Osteoblast (primary cell): Measurements from ENCODE around the gene DLG2. TPM values are rescaled to one million over a fixed set of nuclear protein-coding genes. Genes with fewer than 3 reads are reported as not detected.

ENCODE experiments used
- DNase-seq: peaks from one replicate; pipeline ENCODE4 v3.0.0; 2011; ENCODE audit warnings: low spot score, mixed read lengths; ENCODE audit not compliant: insufficient read length; ENCODE audit errors: missing footprints
- H2AFZ ChIP-seq: 2 replicates; pipeline ENCODE4 v1.6.0; 2011; ENCODE audit warnings: mild to moderate bottlenecking, low read length
- H3K27ac ChIP-seq: 2 replicates; pipeline ENCODE4 v1.5.1; 2011; ENCODE audit warnings: mild to moderate bottlenecking, low read depth, low read length, moderate library complexity
- H3K27me3 ChIP-seq: 2 replicates; pipeline ENCODE4 v1.6.0; 2012; ENCODE audit warnings: mild to moderate bottlenecking, control low read depth, inconsistent platforms, low read length, moderate library complexity; ENCODE audit not compliant: insufficient read depth
- H3K36me3 ChIP-seq: 2 replicates; pipeline ENCODE4 v1.5.1; 2011; ENCODE audit warnings: mild to moderate bottlenecking, low read length, control low read depth, moderate library complexity; ENCODE audit not compliant: insufficient read depth
- H3K4me1 ChIP-seq: 2 replicates; pipeline ENCODE4 v1.5.1; 2011; ENCODE audit warnings: mild to moderate bottlenecking, low read length, control low read depth, moderate library complexity; ENCODE audit not compliant: insufficient read depth
- H3K4me2 ChIP-seq: 2 replicates; pipeline ENCODE4 v1.6.0; 2011; ENCODE audit warnings: mild to moderate bottlenecking, low read length; ENCODE audit not compliant: insufficient read depth
- H3K4me3 ChIP-seq: fragments of 200-600 bp; sonication (generic); 3 replicates; pipeline ENCODE4 v1.5.1; 2012; ENCODE audit warnings: mild to moderate bottlenecking, low read length, inconsistent platforms; ENCODE audit not compliant: insufficient read depth
- H3K79me2 ChIP-seq: 2 replicates; pipeline ENCODE4 v1.6.0; 2012; ENCODE audit warnings: mild to moderate bottlenecking, low read length, control low read depth, inconsistent platforms; ENCODE audit not compliant: insufficient read depth
- H3K9me3 ChIP-seq: 2 replicates; pipeline ENCODE4 v1.5.1; 2011; ENCODE audit warnings: low read depth, low read length, control low read depth
- H4K20me1 ChIP-seq: 2 replicates; pipeline ENCODE4 v1.6.0; 2012; ENCODE audit warnings: mild to moderate bottlenecking, low read length, control low read depth; ENCODE audit not compliant: insufficient read depth
- total RNA-seq: library from RNA; depleted of rRNA; stranded (reverse); fragments of >200 nt; gene quantifications from 2 replicates; pipeline ENCODE4 v1.2.3, GENCODE V29; 2012
- TF ChIP-seq, protein P1 (sequence below): IDR thresholded peaks from 2 replicates; pipeline ENCODE4 v1.5.1; 2011; ENCODE audit warnings: mild to moderate bottlenecking, low read depth, low read length, moderate library complexity; ENCODE audit errors: extremely low read depth

The DLG2 gene
- total RNA-seq, 1 donor: 3.3 TPM

DNA sequence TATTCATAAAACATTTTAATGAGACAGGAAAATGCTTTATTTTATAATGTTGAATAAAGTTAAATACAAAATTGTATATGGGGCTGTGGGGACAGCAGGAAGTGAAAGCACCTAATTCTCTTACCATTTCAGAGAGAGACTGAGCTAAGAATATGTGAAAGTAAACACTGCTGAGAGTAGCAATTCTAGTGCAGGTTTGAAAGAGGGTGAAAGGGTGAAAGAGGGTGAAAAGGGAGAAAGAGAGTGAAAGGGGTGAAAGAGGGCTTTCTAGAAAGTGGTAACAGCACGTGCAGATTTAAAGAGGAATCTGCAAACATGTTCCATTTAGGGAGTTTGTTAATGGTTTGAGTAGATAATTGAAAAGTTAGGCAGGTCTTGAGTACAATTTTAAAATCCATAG lies 1689.0 kb downstream of the DLG2 start:
- Histone ChIP-seq H3K27ac (no peak overlapping the region), H3K9me3 (no peaks in the 10 kb centered on the region), H4K20me1 (no peaks in the 10 kb centered on the region), H3K4me3 (no peak overlapping the region), H3K36me3 (no peaks in the 10 kb centered on the region), H3K4me2 (no peak overlapping the region), H3K4me1 (no peaks in the 10 kb centered on the region), H3K27me3 (no peaks in the 10 kb centered on the region), H2AFZ (no peak overlapping the region), H3K79me2 (no peaks in the 10 kb centered on the region)
- TF ChIP-seq, protein P1, sequence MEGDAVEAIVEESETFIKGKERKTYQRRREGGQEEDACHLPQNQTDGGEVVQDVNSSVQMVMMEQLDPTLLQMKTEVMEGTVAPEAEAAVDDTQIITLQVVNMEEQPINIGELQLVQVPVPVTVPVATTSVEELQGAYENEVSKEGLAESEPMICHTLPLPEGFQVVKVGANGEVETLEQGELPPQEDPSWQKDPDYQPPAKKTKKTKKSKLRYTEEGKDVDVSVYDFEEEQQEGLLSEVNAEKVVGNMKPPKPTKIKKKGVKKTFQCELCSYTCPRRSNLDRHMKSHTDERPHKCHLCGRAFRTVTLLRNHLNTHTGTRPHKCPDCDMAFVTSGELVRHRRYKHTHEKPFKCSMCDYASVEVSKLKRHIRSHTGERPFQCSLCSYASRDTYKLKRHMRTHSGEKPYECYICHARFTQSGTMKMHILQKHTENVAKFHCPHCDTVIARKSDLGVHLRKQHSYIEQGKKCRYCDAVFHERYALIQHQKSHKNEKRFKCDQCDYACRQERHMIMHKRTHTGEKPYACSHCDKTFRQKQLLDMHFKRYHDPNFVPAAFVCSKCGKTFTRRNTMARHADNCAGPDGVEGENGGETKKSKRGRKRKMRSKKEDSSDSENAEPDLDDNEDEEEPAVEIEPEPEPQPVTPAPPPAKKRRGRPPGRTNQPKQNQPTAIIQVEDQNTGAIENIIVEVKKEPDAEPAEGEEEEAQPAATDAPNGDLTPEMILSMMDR: no peak
- no peak for DNase-seq

DNA sequence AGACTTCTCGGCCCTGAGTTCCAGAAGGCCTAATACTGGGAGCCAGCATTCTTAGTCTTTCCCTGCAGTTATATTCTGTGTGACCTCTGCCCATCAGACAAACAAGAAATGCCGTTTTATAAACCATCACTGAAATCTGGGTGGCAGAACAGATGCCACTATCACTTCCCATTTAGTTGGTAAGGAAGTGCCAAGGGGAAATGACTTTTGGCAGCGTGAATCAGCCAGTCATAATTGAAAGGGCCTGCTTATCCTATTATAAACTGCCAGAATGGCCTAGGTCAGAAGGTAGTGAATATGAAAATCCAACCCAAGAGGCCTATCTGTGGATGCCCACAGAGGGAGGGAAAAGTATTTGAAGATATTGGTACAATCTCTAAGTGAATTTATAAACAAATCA lies 1694.1 kb downstream of the DLG2 start:
- Histone ChIP-seq H3K36me3 (no peaks in the 10 kb centered on the region), H3K4me3 (no peak overlapping the region), H3K79me2 (no peaks in the 10 kb centered on the region), H3K27me3 (no peaks in the 10 kb centered on the region), H3K9me3 (no peaks in the 10 kb centered on the region), H3K4me1 (no peaks in the 10 kb centered on the region), H3K27ac (no peak overlapping the region), H4K20me1 (no peaks in the 10 kb centered on the region), H2AFZ (no peak overlapping the region), H3K4me2 (no peak overlapping the region)
- no peak for DNase-seq
- TF ChIP-seq, protein P1: no peak

GRCh38 chr11:83927422-83927821 lies 1699.7 kb downstream of the DLG2 start:
- TF ChIP-seq, protein P1: no peak
- Histone ChIP-seq H3K9me3 (no peaks in the 10 kb centered on the region), H3K27me3 (no peaks in the 10 kb centered on the region), H3K4me2 (no peak overlapping the region), H3K36me3 (no peaks in the 10 kb centered on the region), H3K79me2 (no peaks in the 10 kb centered on the region), H4K20me1 (no peaks in the 10 kb centered on the region), H3K27ac (no peak overlapping the region), H2AFZ (no peak overlapping the region), H3K4me1 (no peaks in the 10 kb centered on the region), H3K4me3 (no peak overlapping the region)
- no peak for DNase-seq

DNA sequence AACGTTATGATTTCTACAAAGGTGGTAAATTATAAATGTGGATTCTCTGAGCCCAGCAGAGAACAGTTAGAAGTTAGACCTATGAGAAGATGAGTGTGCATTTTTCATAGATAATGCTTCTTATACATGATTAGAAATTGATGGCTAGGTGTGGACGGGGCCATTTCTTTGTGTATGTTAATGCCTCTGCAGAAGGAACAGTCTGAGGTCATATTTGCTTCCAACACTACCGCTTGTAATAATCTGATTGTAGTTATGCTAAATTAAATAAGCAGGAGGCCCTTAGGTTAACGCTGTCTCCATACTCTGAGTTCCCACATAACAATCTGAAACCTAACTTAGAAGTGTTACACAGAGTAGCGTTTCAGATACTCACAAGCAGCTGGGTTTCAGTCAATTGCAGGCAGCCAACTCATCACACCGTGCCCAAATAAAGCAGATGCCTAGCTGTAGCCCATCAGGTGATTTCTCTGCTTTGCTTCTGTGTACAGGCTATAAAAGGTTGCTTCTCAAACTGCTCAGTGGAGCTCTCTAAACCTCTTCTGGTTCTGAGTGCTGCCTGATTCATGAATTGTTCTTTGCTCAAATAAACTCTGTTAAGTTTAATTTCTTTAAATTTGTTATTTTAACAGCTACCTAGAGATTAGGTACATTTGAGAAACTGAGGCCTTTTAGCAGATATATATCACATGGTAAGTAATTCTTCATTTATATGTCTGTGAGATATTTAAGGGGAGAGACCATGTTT lies 1702.2 kb downstream of the DLG2 start:
- H3K4me2 ChIP-seq: no peak overlapping the region
- H3K9me3 ChIP-seq: no peaks in the 10 kb centered on the region
- TF ChIP-seq, protein P1: no peak
- DNase-seq: no peak
- no peaks in the 10 kb centered on the region for H3K27me3 ChIP-seq
- H4K20me1 ChIP-seq: no peaks in the 10 kb centered on the region
- no peak overlapping the region for H3K27ac ChIP-seq
- no peak overlapping the region for H2AFZ ChIP-seq
- H3K4me1 ChIP-seq: no peaks in the 10 kb centered on the region
- no peaks in the 10 kb centered on the region for H3K79me2 ChIP-seq
- no peaks in the 10 kb centered on the region for H3K36me3 ChIP-seq
- H3K4me3 ChIP-seq: no peak overlapping the region
